Left renal cortex interstitium (tissue), 4 donors: ENCODE measurements around the gene RERE. TPM values are rescaled to one million over a fixed set of nuclear protein-coding genes. Genes with fewer than 3 reads are reported as not detected.

ENCODE experiments used
- DNase-seq, 4 donors: peaks; one replicate each; pipeline ENCODE4 v3.0.0-alpha.2; 2013; ENCODE audit warnings: low read depth in 4 of 4, low spot score in 2 of 4, missing footprints in 1 of 4
- polyA plus RNA-seq, 4 donors: library from polyadenylated mRNA; unstranded; fragments of 120-200 nt; gene quantifications; one replicate each; pipeline ENCODE4 v1.2.1, GENCODE V29; 2013; ENCODE audit not compliant: insufficient read length in 4 of 4

The RERE gene
- polyA plus RNA-seq, 4 donors, result 118 to 175 (median 139) TPM

- DNase-seq, result no peak
Observed at GRCh38 chr1:8303141-8303540, 514.3 kb downstream of the RERE start.

Other genes starting within 250 kb of the RERE start
- 100 to 1,000 TPM; 849 to 946 (median 881) TPM for gene ENO1, start 61.0 kb upstream of the RERE start, polyA plus RNA-seq
- gene CA6, start 128.2 kb upstream of the RERE start, polyA plus RNA-seq, result under 1 TPM in 3 of 4 donors, not detected in 1; 0.06 to 0.26 (median 0.16) TPM
- gene SLC2A7, start 208.8 kb upstream of the RERE start, polyA plus RNA-seq, result not detected